Measurements from ENCODE around the gene PHF10. TPM values are rescaled to one million over a fixed set of nuclear protein-coding genes. Genes with fewer than 3 reads are reported as not detected.

Gene PHF10
- total and polyA plus RNA-seq, 2 of the 4 experiments (the other 2 are of a cell fraction): 7.3 to 15.9 TPM

- H4K8ac ChIP-seq (ENCODE audit: low read depth in 2 of 2, low read length in 2 of 2): peak overlapping the region in 1 of 2 experiments; percentile 86; a peak in 3 of 4 replicates
- peak overlapping the region; percentile 51; the same call in 1 of the 2 replicates for H3K23ac ChIP-seq (ENCODE audit: low read depth, low read length)
- TF ChIP-seq CHD1 (IDR thresholded peaks at IDR 0.05; ENCODE audit: low read depth, low read length): no peak
- no peak for TF ChIP-seq MXI1 (IDR thresholded peaks at IDR 0.05; ENCODE audit: borderline replicate concordance, low read depth, low read length)
- TF ChIP-seq SMC3 (IDR thresholded peaks at IDR 0.05; ENCODE audit: low read depth, low read length): no peak
- peak overlapping the region; percentile 27 for H2BK120ac ChIP-seq (ENCODE audit: low read depth, low read length)
- no TSS peak for BruUV-seq (replicated peaks)
- CTCF ChIA-PET: no interaction called here
- POLR2A ChIA-PET (ENCODE audit: unreplicated experiment): no interaction called here
- H3K18ac ChIP-seq (ENCODE audit: low read depth, low read length): peak overlapping the region; percentile 96
- H2AK9ac ChIP-seq (replicated peaks; ENCODE audit: low read depth, low read length, poor library complexity): peak overlapping the region; percentile 26
- no peaks in the 10 kb centered on the region for H3K27me3 ChIP-seq (ENCODE audit: control insufficient read depth, insufficient read depth, low read length)
- no peak overlapping the region for H3K9ac ChIP-seq (ENCODE audit: low read depth, low read length)
- peaks cover 36% of the 10 kb centered on the region for H3K36me3 ChIP-seq (ENCODE audit: control insufficient read depth, insufficient read depth, low read length)
- 0 out of 2 replicates have a peak overlapping the region, but pooled peaks have one; percentile 25 for H3K14ac ChIP-seq (replicated peaks; ENCODE audit: low read depth, low read length)
- H2BK5ac ChIP-seq (ENCODE audit: low read depth, low read length, poor library complexity, severe bottlenecking): peak overlapping the region; percentile 44
- H4K20me1 ChIP-seq (ENCODE audit: insufficient read depth, low read length): no peaks in the 10 kb centered on the region
- peak overlapping the region; percentile 19 for H2BK20ac ChIP-seq (ENCODE audit: low read depth, low read length)
- H4K5ac ChIP-seq (ENCODE audit: low read depth, low read length): peak overlapping the region; percentile 93
- no peak overlapping the region for H3K4me3 ChIP-seq (ENCODE audit: insufficient read depth, low read depth, low read length)
- no peak for ATAC-seq (ENCODE audit: low read depth)
- H3K9me3 ChIP-seq (ENCODE audit: control insufficient read depth, insufficient read depth, low read length): no peaks in the 10 kb centered on the region
- H3K4me1 ChIP-seq (ENCODE audit: control insufficient read depth, insufficient read depth, low read length): peaks cover 21% of the 10 kb centered on the region
- DNase-seq: no peak
- no peak overlapping the region for H3K56ac ChIP-seq (ENCODE audit: extremely low read depth, insufficient read depth, low read length)
- intact Hi-C loops (cut with micrococcal nuclease): loop anchor here (1.0 kb wide), 2 partner anchors 14 to 44 kb away; no protein-coding TSS in a partner anchor
- WGBS, 2 experiments (ENCODE audit: extremely low coverage in 2 of 2, insufficient read length in 1 of 2): 95% methylated on average over 9 of the region's 13 CpGs; no CpG with 5 or more reads in 1 of the 2 experiments
- H4K91ac ChIP-seq (ENCODE audit: insufficient read depth, low read depth, low read length): peak overlapping the region; percentile 70
- no peak overlapping the region for H3K4me2 ChIP-seq (ENCODE audit: low read depth, low read length)
- peak overlapping the region; percentile 75; the same call in 1 of the 2 replicates for H3K27ac ChIP-seq (ENCODE audit: insufficient read depth, low read length)
- dilution Hi-C loops (cut with HindIII; ENCODE audit: low sequenced_read_pairs, unreplicated experiment): no loop called here
- H2AK5ac ChIP-seq (ENCODE audit: low read depth, low read length): peak overlapping the region; percentile 85
- no peak overlapping the region for H2AFZ ChIP-seq (replicated peaks; ENCODE audit: low read length, poor library complexity)
- peaks cover 3 to 7% of the 10 kb centered on the region in 2 experiments; a peak in 2 of 4 replicates for H3K79me1 ChIP-seq (ENCODE audit: low read depth in 1 of 2, low read length in 2 of 2)
- peak overlapping the region; percentile 86; the same call in 2 of the 3 replicates for H2BK15ac ChIP-seq (ENCODE audit: low read depth, low read length)
- peak overlapping the region; percentile 73 for H3K4ac ChIP-seq (ENCODE audit: low read depth, low read length)
- peaks cover 8% of the 10 kb centered on the region for H3K9me1 ChIP-seq (ENCODE audit: insufficient read depth, low read length)
- in situ Hi-C loops (cut with MboI; ENCODE audit: low sequenced_read_pairs): no loop called here
These were observed 42.8 kb upstream of the PHF10 start for GRCh38 chr6:169766921-169767736.

Data from IMR-90 (cell line).